T47D (cell line): ENCODE measurements around the gene CIAO3.
"Not testable (repeated sequence)": the region's sequence is repeated elsewhere in the genome, so short reads cannot be mapped to it uniquely, and the experiment has no call there.

Experiments used
- DNase-seq, 2 experiments: peaks; one replicate each; pipeline versions ENCODE4 v3.0.0 to v3.0.0-alpha.2; 2011 to 2012; ENCODE audit warnings: low read depth in 1 of 2, low spot score in 1 of 2
- JUND ChIP-seq: IDR thresholded peaks from 2 replicates; pipeline ENCODE4 v1.6.1; 2012; ENCODE audit warnings: low read depth
- in situ Hi-C: cut with HindIII; loops from 2 replicates; pipeline ENCODE4 v1.10.0; 2016; ENCODE audit warnings: low sequenced_read_pairs, low pct_unique_long_range_greater_than_20kb

Gene CIAO3

GRCh38 chr16:761625-762513 lies 21.1 kb upstream of the CIAO3 start:
- in situ Hi-C loops: no loop called here
- DNase-seq: no peak
- no peak for TF ChIP-seq JUND

- no peak for DNase-seq
- in situ Hi-C loops: no loop called here
- TF ChIP-seq JUND: no peak
Observed at GRCh38 chr16:760545-761343, 19.9 kb upstream of the CIAO3 start, which contains the start of gene MSLN. Gene MSLN (plus strand): TSS chr16:760734. CDS start chr16:762681, 1,947 bp downstream.

- TF ChIP-seq JUND: no peak
- no peak for DNase-seq
- in situ Hi-C loops: no loop called here
Observed at GRCh38 chr16:760065-760464, 19.3 kb upstream of the CIAO3 start.

GRCh38 chr16:759110-759910 lies 18.5 kb upstream of the CIAO3 start:
- DNase-seq: peak in 1 of 2 experiments; percentile 51
- TF ChIP-seq JUND: no peak
- in situ Hi-C loops: no loop called here

GRCh38 chr16:756428-756827 lies 15.6 kb upstream of the CIAO3 start:
- no peak for TF ChIP-seq JUND
- in situ Hi-C loops: no loop called here
- no peak for DNase-seq

- in situ Hi-C loops: no loop called here
- no peak for DNase-seq
- TF ChIP-seq JUND: no peak
Observed at GRCh38 chr16:754656-755055, 13.9 kb upstream of the CIAO3 start.

GRCh38 chr16:754121-754607 lies 13.4 kb upstream of the CIAO3 start:
- DNase-seq, in situ Hi-C loops: not testable (repeated sequence)

GRCh38 chr16:752007-752312 lies 11.2 kb upstream of the CIAO3 start:
- TF ChIP-seq JUND: no peak
- no peak for DNase-seq
- in situ Hi-C loops: no loop called here

- DNase-seq: peak in 1 of 2 experiments; percentile 61
- TF ChIP-seq JUND: no peak
Observed at GRCh38 chr16:751152-752006, 10.6 kb upstream of the CIAO3 start.

GRCh38 chr16:750485-750884 lies 9.7 kb upstream of the CIAO3 start:
- in situ Hi-C loops: no loop called here
- TF ChIP-seq JUND: no peak

More at GRCh38 chr16:751152-752006, 10.6 kb upstream of the CIAO3 start:
- in situ Hi-C loops: no loop called here

GRCh38 chr16:749010-749409 lies 8.2 kb upstream of the CIAO3 start:
- no peak for DNase-seq

More at GRCh38 chr16:750485-750884, 9.7 kb upstream of the CIAO3 start:
- no peak for DNase-seq

More at GRCh38 chr16:749010-749409, 8.2 kb upstream of the CIAO3 start:
- in situ Hi-C loops: no loop called here
- no peak for TF ChIP-seq JUND
